Progenitor cell of endocrine pancreas (in vitro differentiated cells): ENCODE data around the gene METTL26. TPM values are rescaled to one million over a fixed set of nuclear protein-coding genes. Genes with fewer than 3 reads are reported as not detected.

ENCODE experiments used
- DNase-seq: peaks from one replicate; pipeline ENCODE4 v3.0.0; 2021; ENCODE audit warnings: low spot score; ENCODE audit not compliant: unreplicated experiment
- H3K27ac Mint-ChIP-seq: 2 replicates; pipeline ENCODE4 v1.8.0; 2021; ENCODE audit warnings: mild to moderate bottlenecking, moderate library complexity, mixed read lengths
- H3K27me3 Mint-ChIP-seq: 2 replicates; pipeline ENCODE4 v1.8.0; 2021; ENCODE audit warnings: mixed read lengths
- H3K36me3 Mint-ChIP-seq: 2 replicates; pipeline ENCODE4 v1.8.0; 2022; ENCODE audit warnings: mixed read lengths; ENCODE audit not compliant: insufficient read depth
- H3K4me1 Mint-ChIP-seq: 2 replicates; pipeline ENCODE4 v1.8.0; 2021; ENCODE audit warnings: low read depth, mixed read lengths
- H3K4me3 Mint-ChIP-seq: 2 replicates; pipeline ENCODE4 v1.8.0; 2021; ENCODE audit warnings: low read depth, mild to moderate bottlenecking, moderate library complexity, mixed read lengths
- H3K9me3 Mint-ChIP-seq: 2 replicates; pipeline ENCODE4 v1.8.0; 2021; ENCODE audit warnings: low read depth, mixed read lengths
- total RNA-seq: library from RNA; stranded (reverse); gene quantifications from 2 replicates; pipeline ENCODE4 v1.2.1, GENCODE V29; 2021
- TF ChIP-seq, protein P1 (sequence below): fragments of 200-600 bp; sonication (generic); IDR thresholded peaks from one replicate; pipeline ENCODE4 v1.5.0; 2021; ENCODE audit warnings: antibody characterized with exemption, mild to moderate bottlenecking; ENCODE audit not compliant: unreplicated experiment

The METTL26 gene
- total RNA-seq, 1 donor from 2014 or later = 64.0 TPM

DNA sequence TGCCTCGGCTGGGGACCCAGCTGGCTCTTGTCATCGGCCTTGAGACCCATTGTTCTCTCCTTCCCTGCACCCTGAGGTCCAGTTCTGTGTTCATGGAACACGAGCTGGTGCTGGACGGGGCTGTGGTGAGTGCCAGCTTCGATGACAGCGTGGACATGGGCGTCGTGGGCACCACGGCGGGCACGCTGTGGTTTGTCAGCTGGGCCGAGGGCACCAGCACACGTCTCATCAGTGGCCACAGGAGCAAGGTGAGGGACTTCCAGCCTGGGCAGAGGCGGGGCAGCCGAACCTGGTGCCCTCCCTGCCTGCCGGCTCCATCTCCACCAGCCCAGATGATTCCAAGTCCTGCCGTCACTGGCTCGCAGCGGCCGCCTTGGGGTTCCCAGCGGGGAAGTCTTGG, 26.5 kb upstream of the METTL26 start:
- H3K27me3 Mint-ChIP-seq = no peaks in the 10 kb centered on the region
- no peak overlapping the region for H3K4me3 Mint-ChIP-seq
- TF ChIP-seq, protein P1, sequence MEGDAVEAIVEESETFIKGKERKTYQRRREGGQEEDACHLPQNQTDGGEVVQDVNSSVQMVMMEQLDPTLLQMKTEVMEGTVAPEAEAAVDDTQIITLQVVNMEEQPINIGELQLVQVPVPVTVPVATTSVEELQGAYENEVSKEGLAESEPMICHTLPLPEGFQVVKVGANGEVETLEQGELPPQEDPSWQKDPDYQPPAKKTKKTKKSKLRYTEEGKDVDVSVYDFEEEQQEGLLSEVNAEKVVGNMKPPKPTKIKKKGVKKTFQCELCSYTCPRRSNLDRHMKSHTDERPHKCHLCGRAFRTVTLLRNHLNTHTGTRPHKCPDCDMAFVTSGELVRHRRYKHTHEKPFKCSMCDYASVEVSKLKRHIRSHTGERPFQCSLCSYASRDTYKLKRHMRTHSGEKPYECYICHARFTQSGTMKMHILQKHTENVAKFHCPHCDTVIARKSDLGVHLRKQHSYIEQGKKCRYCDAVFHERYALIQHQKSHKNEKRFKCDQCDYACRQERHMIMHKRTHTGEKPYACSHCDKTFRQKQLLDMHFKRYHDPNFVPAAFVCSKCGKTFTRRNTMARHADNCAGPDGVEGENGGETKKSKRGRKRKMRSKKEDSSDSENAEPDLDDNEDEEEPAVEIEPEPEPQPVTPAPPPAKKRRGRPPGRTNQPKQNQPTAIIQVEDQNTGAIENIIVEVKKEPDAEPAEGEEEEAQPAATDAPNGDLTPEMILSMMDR = no peak
- H3K27ac Mint-ChIP-seq = no peak overlapping the region
- H3K4me1 Mint-ChIP-seq = no peaks in the 10 kb centered on the region
- no peaks in the 10 kb centered on the region for H3K9me3 Mint-ChIP-seq
- no peak for DNase-seq
- peaks cover 1% of the 10 kb centered on the region for H3K36me3 Mint-ChIP-seq

DNA sequence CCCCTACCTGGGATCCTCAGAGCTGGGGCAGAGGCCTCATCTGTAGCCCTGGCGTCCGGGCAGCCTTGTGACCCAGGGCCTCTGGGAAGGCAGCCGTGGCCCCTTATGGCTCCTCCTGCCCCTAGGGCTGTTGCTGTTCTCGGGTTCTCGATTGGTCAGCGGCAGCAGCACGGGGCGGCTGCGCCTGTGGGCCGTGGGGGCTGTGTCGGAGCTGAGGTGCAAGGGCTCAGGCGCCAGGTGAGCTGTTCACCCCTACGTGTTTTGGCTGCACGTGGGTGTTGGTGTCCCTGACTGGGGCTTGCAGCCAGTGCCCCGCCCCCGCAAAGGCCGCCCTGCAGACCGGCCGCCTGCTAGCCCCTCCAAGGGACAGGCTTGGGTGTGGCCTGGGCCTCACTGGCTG, 26.0 kb upstream of the METTL26 start:
- Mint-ChIP-seq H3K27me3 (no peaks in the 10 kb centered on the region), H3K4me1 (no peaks in the 10 kb centered on the region), H3K9me3 (no peaks in the 10 kb centered on the region), H3K36me3 (peaks cover 1% of the 10 kb centered on the region), H3K4me3 (no peak overlapping the region), H3K27ac (no peak overlapping the region)
- TF ChIP-seq, protein P1 = no peak
- DNase-seq = no peak

DNA sequence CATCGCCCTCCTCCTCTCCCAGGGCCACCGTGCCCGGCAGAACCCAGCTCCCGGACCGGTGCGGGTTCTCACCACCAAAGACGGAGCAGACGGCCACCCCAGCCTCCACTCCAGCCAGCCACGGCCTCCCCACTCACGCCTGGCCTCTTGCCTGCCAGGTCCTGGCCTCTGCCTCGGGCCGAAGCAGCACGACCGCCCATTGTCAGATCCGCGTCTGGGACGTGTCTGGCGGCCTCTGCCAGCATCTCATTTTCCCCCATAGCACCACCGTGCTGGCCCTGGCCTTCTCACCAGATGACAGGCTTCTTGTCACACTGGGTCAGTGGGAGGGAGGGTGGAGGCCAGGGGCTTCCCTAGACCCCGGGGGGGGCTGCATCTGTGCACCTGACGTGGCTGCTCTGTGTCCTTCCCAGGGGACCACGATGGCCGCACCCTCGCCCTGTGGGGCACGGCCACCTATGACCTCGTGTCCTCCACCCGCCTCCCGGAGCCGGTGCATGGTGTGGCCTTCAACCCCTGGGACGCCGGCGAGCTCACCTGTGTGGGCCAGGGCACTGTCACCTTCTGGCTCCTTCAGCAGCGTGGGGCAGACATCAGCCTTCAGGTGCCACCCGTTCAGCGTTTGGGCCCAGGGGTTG, 25.2 kb upstream of the METTL26 start:
- Mint-ChIP-seq H3K27ac (peak overlapping the region; percentile 69), H3K4me3 (no peak overlapping the region), H3K4me1 (no peaks in the 10 kb centered on the region), H3K36me3 (peaks cover 1% of the 10 kb centered on the region), H3K27me3 (no peaks in the 10 kb centered on the region), H3K9me3 (no peaks in the 10 kb centered on the region)
- TF ChIP-seq, protein P1 = no peak
- DNase-seq = no peak

DNA sequence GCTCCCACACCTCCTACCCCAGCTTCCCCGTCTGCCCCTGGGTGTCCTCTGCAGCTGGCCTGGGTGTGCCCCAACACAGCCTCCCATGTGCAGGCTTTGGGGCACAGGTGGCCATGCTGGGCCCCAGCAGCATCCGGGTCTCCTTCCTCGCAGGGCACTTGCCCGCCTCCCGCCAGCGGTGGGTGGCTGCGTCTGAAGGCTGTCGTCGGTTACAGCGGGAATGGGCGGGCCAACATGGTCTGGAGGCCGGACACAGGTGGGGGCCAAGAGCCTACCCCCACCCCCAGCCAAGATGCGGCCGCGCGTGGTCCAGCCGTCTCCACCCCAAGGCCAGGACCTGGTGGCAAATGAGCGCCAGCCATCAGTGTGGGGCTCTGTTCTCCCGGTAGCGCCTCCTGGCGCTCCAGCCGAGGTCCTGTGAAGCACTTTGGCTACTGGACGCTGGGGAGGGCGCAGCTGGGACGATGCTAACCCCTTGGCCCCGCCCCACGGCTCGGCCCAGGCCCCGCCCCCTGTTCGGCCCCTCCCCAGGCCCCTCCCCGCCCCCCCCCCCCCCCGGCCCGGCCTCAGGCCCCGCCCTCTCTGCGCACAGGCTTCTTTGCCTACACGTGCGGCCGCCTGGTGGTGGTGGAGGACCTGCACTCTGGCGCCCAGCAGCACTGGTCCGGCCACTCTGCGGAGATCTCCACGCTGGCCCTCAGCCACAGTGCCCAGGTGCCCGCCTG, 24.5 kb upstream of the METTL26 start:
- no peak overlapping the region for H3K27ac Mint-ChIP-seq
- peak; percentile 51 for DNase-seq
- no peaks in the 10 kb centered on the region for H3K27me3 Mint-ChIP-seq
- no peak overlapping the region for H3K4me3 Mint-ChIP-seq
- peaks cover 1% of the 10 kb centered on the region for H3K36me3 Mint-ChIP-seq
- TF ChIP-seq, protein P1 = peak; percentile 57
- no peaks in the 10 kb centered on the region for H3K9me3 Mint-ChIP-seq
- no peaks in the 10 kb centered on the region for H3K4me1 Mint-ChIP-seq

DNA sequence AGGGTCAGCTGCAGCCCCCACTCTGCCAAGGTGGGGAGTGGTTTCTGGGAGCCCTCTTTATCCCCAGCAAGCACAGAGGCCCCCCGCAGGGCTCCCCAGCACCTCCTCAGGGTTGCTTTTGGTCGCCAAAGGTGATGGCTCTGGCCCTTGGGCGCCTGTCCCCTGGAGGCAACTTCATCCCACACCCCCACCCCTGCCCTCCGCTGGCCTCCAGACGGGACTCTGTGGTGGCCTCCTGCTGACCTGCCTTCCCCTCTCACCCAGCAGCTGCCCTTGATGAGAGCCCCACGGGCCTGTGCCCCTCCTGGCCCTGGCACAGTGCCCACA, 24.0 kb upstream of the METTL26 start:
- Mint-ChIP-seq H3K27ac (no peak overlapping the region), H3K4me1 (no peaks in the 10 kb centered on the region), H3K9me3 (no peaks in the 10 kb centered on the region), H3K27me3 (no peaks in the 10 kb centered on the region), H3K4me3 (no peak overlapping the region), H3K36me3 (peaks cover 1% of the 10 kb centered on the region)
- DNase-seq = no peak
- TF ChIP-seq, protein P1 = no peak
